ENCODE data around the gene SLIT3. TPM values are rescaled to one million over a fixed set of nuclear protein-coding genes. Genes with fewer than 3 reads are reported as not detected.

The SLIT3 gene
- total RNA-seq, 1 experiment from 2014 or later, result 0.10 TPM

GRCh38 chr5:168771678-168772077, 529.3 kb downstream of the SLIT3 start:
- peak; percentile 74 for ATAC-seq
- DNase-seq (ENCODE audit: low read depth, low spot score), result no peak
- Histone ChIP-seq H3K36me3 (ENCODE audit: control insufficient read depth in 1 of 2, insufficient read depth in 2 of 2, low read length in 2 of 2) (no peaks in the 10 kb centered on the region), H3K27ac (ENCODE audit: low read depth, low read length) (no peak overlapping the region), H2AFZ (ENCODE audit: low read depth, low read length, poor library complexity, severe bottlenecking) (no peak overlapping the region), H3K9me3 (ENCODE audit: control insufficient read depth in 1 of 2, insufficient read depth in 1 of 2, low read depth in 1 of 2, low read length in 2 of 2) (no peaks in the 10 kb centered on the region), H3K4me3 (replicated peaks in 1 of 2; ENCODE audit: low read depth in 1 of 2, low read length in 2 of 2) (no peak overlapping the region), H3K4me1 (ENCODE audit: control insufficient read depth in 1 of 2, insufficient read depth in 2 of 2, low read length in 2 of 2) (no peaks in the 10 kb centered on the region), H3K27me3 (ENCODE audit: insufficient read depth, low read length) (peaks cover 65% of the 10 kb centered on the region), H3K4me2 (ENCODE audit: low read length) (no peak overlapping the region), H3K79me2 (ENCODE audit: insufficient read depth, low read length) (no peaks in the 10 kb centered on the region), H3K9me2 (ENCODE audit: insufficient read depth) (no peaks in the 10 kb centered on the region), H4K20me1 (ENCODE audit: insufficient read depth) (no peaks in the 10 kb centered on the region), H3K9ac (ENCODE audit: low read length) (no peak overlapping the region)
- intact Hi-C loops (cut with micrococcal nuclease), result no loop called here
- TF ChIP-seq FOSL1 (IDR thresholded peaks at IDR 0.05; ENCODE audit: low read depth) (no peak), ZFX (IDR thresholded peaks at IDR 0.05) (no peak), SRF (IDR thresholded peaks at IDR 0.05; ENCODE audit: low read depth) (no peak), SP1 (IDR thresholded peaks at IDR 0.05; ENCODE audit: low read depth) (no peak), CTCF (IDR thresholded peaks at IDR 0.05 in 2 of 3, conservative IDR thresholded peaks at IDR 0.05 in 1 of 3; ENCODE audit: borderline replicate concordance in 1 of 3, insufficient read depth in 1 of 3, low read depth in 2 of 3, low read length in 2 of 3) (peak in 2 of 3 experiments; percentile 31 to 41; a peak in 3 of 6 replicates), ELF1 (IDR thresholded peaks at IDR 0.05; ENCODE audit: borderline replicate concordance, low read depth) (no peak)
- ChIA-PET RAD21 (ENCODE audit: low non-redundant PET in 1 of 2, low total read pairs in 2 of 2, uncharacterized antibody in 2 of 2, unreplicated experiment in 2 of 2) (no interaction called here), POLR2A (no interaction called here), CTCF (interaction anchor here (1.0 kb wide), 1 partner anchor 10 kb away, joined by 3 read pairs; no protein-coding TSS in a partner anchor)
- no TSS peak for BruUV-seq (replicated peaks)

- no peak for DNase-seq (ENCODE audit: low read depth, low spot score)
- no TSS peak for BruUV-seq (replicated peaks)
- no peak for ATAC-seq
- Histone ChIP-seq H3K27ac (ENCODE audit: low read depth, low read length) (no peak overlapping the region), H3K36me3 (ENCODE audit: control insufficient read depth in 1 of 2, insufficient read depth in 2 of 2, low read length in 2 of 2) (no peaks in the 10 kb centered on the region), H3K4me3 (replicated peaks in 1 of 2; ENCODE audit: low read depth in 1 of 2, low read length in 2 of 2) (no peak overlapping the region), H3K9ac (ENCODE audit: low read length) (no peak overlapping the region), H3K4me1 (ENCODE audit: control insufficient read depth in 1 of 2, insufficient read depth in 2 of 2, low read length in 2 of 2) (no peaks in the 10 kb centered on the region), H3K9me3 (ENCODE audit: control insufficient read depth in 1 of 2, insufficient read depth in 1 of 2, low read depth in 1 of 2, low read length in 2 of 2) (no peaks in the 10 kb centered on the region), H3K79me2 (ENCODE audit: insufficient read depth, low read length) (no peaks in the 10 kb centered on the region), H4K20me1 (ENCODE audit: insufficient read depth) (no peaks in the 10 kb centered on the region), H3K4me2 (ENCODE audit: low read length) (no peak overlapping the region), H3K27me3 (ENCODE audit: insufficient read depth, low read length) (peaks cover 64% of the 10 kb centered on the region), H2AFZ (ENCODE audit: low read depth, low read length, poor library complexity, severe bottlenecking) (no peak overlapping the region), H3K9me2 (ENCODE audit: insufficient read depth) (no peaks in the 10 kb centered on the region)
- intact Hi-C loops (cut with micrococcal nuclease), result no loop called here
- TF ChIP-seq FOSL1 (IDR thresholded peaks at IDR 0.05; ENCODE audit: low read depth) (no peak), TCF7L2 (IDR thresholded peaks at IDR 0.05; ENCODE audit: borderline replicate concordance, extremely low read depth, insufficient read depth, insufficient read length) (no peak), ZNF274 (IDR thresholded peaks at IDR 0.05; ENCODE audit: low read depth, low read length) (no peak), POLR2AphosphoS5 (IDR thresholded peaks at IDR 0.05; ENCODE audit: low read depth, low read length) (no peak), EZH2phosphoT487 (IDR thresholded peaks at IDR 0.05; ENCODE audit: borderline replicate concordance) (no peak), SP1 (IDR thresholded peaks at IDR 0.05; ENCODE audit: low read depth) (no peak), ZBTB33 (IDR thresholded peaks at IDR 0.05; ENCODE audit: extremely low read depth, insufficient replicate concordance, low read length) (no peak), CBX3 (IDR thresholded peaks at IDR 0.05; ENCODE audit: low read depth) (no peak), MAX (IDR thresholded peaks at IDR 0.05) (no peak), SRF (IDR thresholded peaks at IDR 0.05; ENCODE audit: low read depth) (no peak), POLR2A (IDR thresholded peaks at IDR 0.05; ENCODE audit: borderline replicate concordance, extremely low read depth, insufficient read depth, insufficient read length) (no peak)
- ChIA-PET POLR2A (interaction anchor here (0.7 kb wide), 1 partner anchor 1300 kb away, joined by 6 read pairs; no protein-coding TSS in a partner anchor), CTCF (no interaction called here), RAD21 (ENCODE audit: low non-redundant PET in 1 of 2, low total read pairs in 2 of 2, uncharacterized antibody in 2 of 2, unreplicated experiment in 2 of 2) (no interaction called here)
Measured at GRCh38 chr5:168770996-168771395, 529.9 kb downstream of the SLIT3 start.

All from HCT116 (cell line).